HepG2 (cell line): ENCODE measurements around the gene LRTM2. TPM values are rescaled to one million over a fixed set of nuclear protein-coding genes. Genes with fewer than 3 reads are reported as not detected.

Source experiments
- ATAC-seq: fragments of 200-7000 bp; cut with Tn5 transposase; 3 replicates; pipeline ENCODE4 v1.9.1; 2020; ENCODE audit warnings: mild to moderate bottlenecking, moderate library complexity
- BruUV-seq: library from RNA; stranded (reverse); fragments of 400-500 nt; replicated peaks from 2 replicates; lab custom pipeline; 2021; lab: Mats Ljungman, UMichigan
- CTCF ChIA-PET: fragments of 300-600 bp; formaldehyde crosslinking; extraction: SDS; loops from one replicate; lab custom pipeline; 2021; ENCODE audit warnings: low total read pairs, inconsistent platforms, low intra/inter-chr PET ratio; lab: Yijun Ruan, JAX
- POLR2A ChIA-PET: fragments of 350-600 bp; sonication (Branson Sonifier 250); formaldehyde crosslinking; loops from one replicate; lab custom pipeline; 2020; ENCODE audit warnings: antibody characterized with exemption, inconsistent platforms; lab: Yijun Ruan, JAX
- DNase-seq: peaks from one replicate; pipeline ENCODE4 v3.0.0-alpha.2; 2015; ENCODE audit warnings: low spot score
- FAIRE-seq: peaks from 3 replicates; lab custom pipeline; 2011; peaks lifted over from hg19 to GRCh38; lab: Jason Lieb, UNC
- H2AFZ ChIP-seq: one replicate; pipeline ENCODE4 v1.6.1; 2011; ENCODE audit warnings: low read length, inconsistent platforms
- H3K27ac ChIP-seq: fragments of 300-600 bp; 3 replicates; pipeline ENCODE4 v1.8.0; 2011; ENCODE audit warnings: mixed run types, mild to moderate bottlenecking, mixed read lengths, low read length, inconsistent platforms; ENCODE audit not compliant: insufficient read depth; ENCODE audit errors: extremely low read length
- H3K27me3 ChIP-seq, 2 experiments: fragments of 200-600 bp in 1 of 2; 2 replicates in 1 of 2; 3 replicates in 1 of 2; pipeline versions ENCODE4 v1.6.0 to v1.8.0; 2011; ENCODE audit warnings: low read length in 2 of 2, mild to moderate bottlenecking in 2 of 2, moderate library complexity in 2 of 2, inconsistent platforms in 1 of 2; ENCODE audit not compliant: insufficient read depth in 2 of 2, control insufficient read depth in 1 of 2
- H3K36me3 ChIP-seq, 2 experiments: fragments of 200-600 bp in 1 of 2; replicated peaks in 1 of 2; 2 replicates in 1 of 2; 3 replicates in 1 of 2; pipeline versions ENCODE4 v1.5.1 to v1.8.0; 2011; ENCODE audit warnings: low read length in 2 of 2, inconsistent platforms in 1 of 2; ENCODE audit not compliant: insufficient read depth in 2 of 2, control insufficient read depth in 1 of 2
- H3K4me1 ChIP-seq: 2 replicates; pipeline ENCODE4 v1.5.1; 2012; ENCODE audit warnings: low read length, inconsistent platforms; ENCODE audit not compliant: insufficient read depth
- H3K4me2 ChIP-seq: 2 replicates; pipeline ENCODE4 v1.6.0; 2011; ENCODE audit warnings: low read depth, low read length, inconsistent platforms
- H3K4me3 ChIP-seq, 3 experiments: fragments of 200-600 bp in 1 of 3; sonication (generic), shearing (Covaris generic) in 1 of 3; replicated peaks in 1 of 3; 2 replicates each; pipeline ENCODE4 v1.5.1; 2011 to 2016; ENCODE audit warnings: low read length in 3 of 3, inconsistent platforms in 2 of 3, low read depth in 2 of 3, mild to moderate bottlenecking in 2 of 3, control low read depth in 1 of 3, mixed read lengths in 1 of 3; ENCODE audit not compliant: insufficient read depth in 1 of 3
- H3K79me2 ChIP-seq: one replicate; pipeline ENCODE4 v1.6.1; 2011; ENCODE audit warnings: low read length, inconsistent platforms; ENCODE audit not compliant: insufficient read depth
- H3K9ac ChIP-seq: 2 replicates; pipeline ENCODE4 v1.6.0; 2011; ENCODE audit warnings: mild to moderate bottlenecking, low read depth, low read length, inconsistent platforms; ENCODE audit not compliant: insufficient read depth
- H3K9me3 ChIP-seq: 2 replicates; pipeline ENCODE4 v1.5.1; 2012; ENCODE audit warnings: mild to moderate bottlenecking, low read length
- H4K20me1 ChIP-seq: 2 replicates; pipeline ENCODE4 v1.6.0; 2011; ENCODE audit warnings: inconsistent platforms, mild to moderate bottlenecking, low read length, moderate library complexity; ENCODE audit not compliant: insufficient read depth
- ETV5 ChIP-seq: IDR thresholded peaks from 2 replicates; pipeline ENCODE4 v1.6.1; 2018; ENCODE audit warnings: missing biosample characterization, missing genetic modification reagents, inconsistent platforms, borderline replicate concordance
- FLYWCH1 ChIP-seq: sonication (generic); formaldehyde crosslinking; IDR thresholded peaks from 2 replicates; pipeline ENCODE4 v1.8.1; 2023; ENCODE audit warnings: mild to moderate bottlenecking, missing genetic modification reagents
- KLF12 ChIP-seq: sonication (generic); formaldehyde crosslinking; IDR thresholded peaks from 2 replicates; pipeline ENCODE4 v1.4.0; 2020; ENCODE audit warnings: missing genetic modification reagents, borderline replicate concordance
- NAIF1 ChIP-seq: sonication (generic); formaldehyde crosslinking; IDR thresholded peaks from 2 replicates; pipeline ENCODE4 v1.5.0; 2020; ENCODE audit warnings: mild to moderate bottlenecking, missing genetic modification reagents, borderline replicate concordance
- NONO ChIP-seq, 2 experiments: fragments of 450-650 bp in 1 of 2; sonication (generic) in 1 of 2; formaldehyde crosslinking in 1 of 2; IDR thresholded peaks in 1 of 2; conservative IDR thresholded peaks in 1 of 2; 2 replicates each; pipeline versions ENCODE4 v1.6.1 to v1.8.0; 2017 to 2022; ENCODE audit warnings: mild to moderate bottlenecking in 1 of 2, missing genetic modification reagents in 1 of 2, moderate library complexity in 1 of 2
- PAWR ChIP-seq: sonication (generic); formaldehyde crosslinking; IDR thresholded peaks from 2 replicates; pipeline ENCODE4 v1.4.0; 2020; ENCODE audit warnings: missing genetic modification reagents, mild to moderate bottlenecking, borderline replicate concordance
- SKI ChIP-seq: fragments of 450-650 bp; IDR thresholded peaks from one replicate; pipeline ENCODE4 v1.6.1; 2018; ENCODE audit warnings: mild to moderate bottlenecking; ENCODE audit not compliant: partially characterized antibody
- ZFP36 ChIP-seq: fragments of 150-350 bp; IDR thresholded peaks from 2 replicates; pipeline ENCODE4 v1.6.1; 2018; ENCODE audit warnings: borderline replicate concordance, low read length, low read depth; ENCODE audit not compliant: partially characterized antibody
- WGBS: methylation state at CpG from one replicate; pipeline ENCODE4 v1.1.6; 2017; ENCODE audit warnings: low lambda C conversion rate; 5-methylcytosine and 5-hydroxymethylcytosine counted together
- in situ Hi-C: cut with HindIII; loops from 2 replicates; pipeline ENCODE4 v1.10.0; 2017; ENCODE audit warnings: low pct_unique_long_range_greater_than_20kb; ENCODE audit not compliant: extremely low pct_ligation_motif_present
- intact Hi-C: fragments of 100-400 bp; cut with micrococcal nuclease; formaldehyde crosslinking; loops from one replicate; pipeline ENCODE4 v1.10.0; 2022; ENCODE audit not compliant: unreplicated experiment
- polyA plus RNA-seq, 8 experiments: library from polyadenylated mRNA; depleted of rRNA in 3 of 8; stranded (reverse) in 7 of 8; unstranded in 1 of 8; fragments of >200 nt; fragmentation: Illumina TruSeq in 4 of 8; extraction: Trizol in 4 of 8; gene quantifications; 2 replicates each; pipeline versions ENCODE4 v1.2.1 to v1.2.3, GENCODE V29; 2011 to 2016; ENCODE audit warnings: low read depth in 4 of 8, missing spikeins in 1 of 8, mixed read lengths in 1 of 8; ENCODE audit not compliant: insufficient read depth in 1 of 8
- total RNA-seq, 5 experiments: library from RNA; depleted of rRNA; stranded (reverse); fragments of >200 nt; fragmentation: Illumina TruSeq; extraction: Trizol; gene quantifications; 2 replicates each; pipeline ENCODE4 v1.2.3, GENCODE V29; 2016; ENCODE audit warnings: low read depth in 1 of 5
- TF ChIP-seq, protein P1 (sequence below): sonication (generic); formaldehyde crosslinking; IDR thresholded peaks from 2 replicates; pipeline ENCODE4 v1.5.0; 2020; ENCODE audit warnings: missing genetic modification reagents
- TF ChIP-seq, protein P2 (sequence below): IDR thresholded peaks from 2 replicates; pipeline ENCODE4 v1.6.1; 2012; ENCODE audit warnings: inconsistent platforms
- TF ChIP-seq, protein P3 (sequence below): sonication (generic); formaldehyde crosslinking; IDR thresholded peaks from 2 replicates; pipeline ENCODE4 v1.5.1; 2020; ENCODE audit warnings: mild to moderate bottlenecking, missing genetic modification reagents, borderline replicate concordance
- TF ChIP-seq, protein P4 (sequence below): sonication (generic); formaldehyde crosslinking; IDR thresholded peaks from 2 replicates; pipeline ENCODE4 v1.4.0; 2020; ENCODE audit warnings: mild to moderate bottlenecking, low read depth, missing genetic modification reagents
- TF ChIP-seq, protein P5 (sequence below): sonication (generic); formaldehyde crosslinking; IDR thresholded peaks from 2 replicates; pipeline ENCODE4 v1.5.1; 2020; ENCODE audit warnings: mild to moderate bottlenecking, missing genetic modification reagents, moderate library complexity

Gene LRTM2
- total and polyA plus RNA-seq, 2 of the 13 experiments (the other 11 are each of a cell fraction or from before 2014, with no cell fraction given) = 0.09 TPM; not detected in 1

DNA sequence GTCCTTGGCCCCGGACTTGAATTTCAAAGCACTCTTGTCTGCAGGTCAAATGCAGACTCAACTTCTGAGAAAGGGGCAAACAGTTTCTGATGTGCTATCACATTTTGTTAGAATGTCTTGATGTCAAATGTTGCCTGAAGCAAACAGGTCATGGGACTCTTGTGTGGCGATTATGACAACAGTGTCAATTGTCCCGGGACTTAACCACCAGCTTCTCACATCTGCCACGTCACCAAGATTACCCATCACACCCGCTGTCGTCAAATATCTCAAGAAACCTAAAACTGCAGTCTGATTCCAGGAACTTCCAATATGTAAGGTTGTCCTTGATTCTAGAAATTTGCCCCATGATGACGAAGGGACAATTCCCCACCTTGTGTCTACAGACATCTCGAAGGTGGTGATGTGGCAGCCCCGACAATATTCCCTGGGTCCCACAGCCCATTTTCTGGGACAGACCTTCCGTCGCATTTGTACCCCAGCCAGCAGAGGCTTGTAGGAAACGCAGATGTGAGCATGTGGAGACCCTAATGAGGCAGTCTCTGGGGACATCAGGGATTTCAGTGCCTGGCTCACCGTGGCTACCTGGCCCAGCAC lies 21.3 kb downstream of the LRTM2 start:
- ChIA-PET POLR2A (no interaction called here), CTCF (no interaction called here)
- Histone ChIP-seq H2AFZ (no peak overlapping the region), H3K9me3 (no peaks in the 10 kb centered on the region), H3K4me2 (no peak overlapping the region), H3K4me3 (no peak overlapping the region), H4K20me1 (no peaks in the 10 kb centered on the region), H3K9ac (no peak overlapping the region), H3K79me2 (no peaks in the 10 kb centered on the region), H3K27ac (no peak overlapping the region), H3K4me1 (peaks cover 49% of the 10 kb centered on the region), H3K36me3 (no peaks in the 10 kb centered on the region), H3K27me3 (peaks cover 7 to 29% of the 10 kb centered on the region in 2 experiments)
- no TSS peak for BruUV-seq
- DNase-seq (no peak), ATAC-seq (no peak), FAIRE-seq (no peak)
- intact Hi-C loops = loop anchor here (1.0 kb wide), 1 partner anchor 19 kb away; no protein-coding TSS in a partner anchor
- in situ Hi-C loops = no loop called here
- WGBS = 79% methylated on average over 12 of the region's 13 CpGs
- TF ChIP-seq, protein P1, sequence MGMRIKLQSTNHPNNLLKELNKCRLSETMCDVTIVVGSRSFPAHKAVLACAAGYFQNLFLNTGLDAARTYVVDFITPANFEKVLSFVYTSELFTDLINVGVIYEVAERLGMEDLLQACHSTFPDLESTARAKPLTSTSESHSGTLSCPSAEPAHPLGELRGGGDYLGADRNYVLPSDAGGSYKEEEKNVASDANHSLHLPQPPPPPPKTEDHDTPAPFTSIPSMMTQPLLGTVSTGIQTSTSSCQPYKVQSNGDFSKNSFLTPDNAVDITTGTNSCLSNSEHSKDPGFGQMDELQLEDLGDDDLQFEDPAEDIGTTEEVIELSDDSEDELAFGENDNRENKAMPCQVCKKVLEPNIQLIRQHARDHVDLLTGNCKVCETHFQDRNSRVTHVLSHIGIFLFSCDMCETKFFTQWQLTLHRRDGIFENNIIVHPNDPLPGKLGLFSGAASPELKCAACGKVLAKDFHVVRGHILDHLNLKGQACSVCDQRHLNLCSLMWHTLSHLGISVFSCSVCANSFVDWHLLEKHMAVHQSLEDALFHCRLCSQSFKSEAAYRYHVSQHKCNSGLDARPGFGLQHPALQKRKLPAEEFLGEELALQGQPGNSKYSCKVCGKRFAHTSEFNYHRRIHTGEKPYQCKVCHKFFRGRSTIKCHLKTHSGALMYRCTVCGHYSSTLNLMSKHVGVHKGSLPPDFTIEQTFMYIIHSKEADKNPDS (CRISPR knock-in tag) = no peak
- TF ChIP-seq NAIF1 (CRISPR knock-in tag) = no peak
- TF ChIP-seq SKI = no peak
- TF ChIP-seq, protein P2, sequence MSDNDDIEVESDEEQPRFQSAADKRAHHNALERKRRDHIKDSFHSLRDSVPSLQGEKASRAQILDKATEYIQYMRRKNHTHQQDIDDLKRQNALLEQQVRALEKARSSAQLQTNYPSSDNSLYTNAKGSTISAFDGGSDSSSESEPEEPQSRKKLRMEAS = no peak
- TF ChIP-seq ZFP36 = no peak
- TF ChIP-seq ETV5 = no peak
- TF ChIP-seq NONO (IDR thresholded peaks at IDR 0.05) = no peak
- no peak for TF ChIP-seq NONO (CRISPR knock-in tag; conservative IDR thresholded peaks at IDR 0.05)
- TF ChIP-seq, protein P3, sequence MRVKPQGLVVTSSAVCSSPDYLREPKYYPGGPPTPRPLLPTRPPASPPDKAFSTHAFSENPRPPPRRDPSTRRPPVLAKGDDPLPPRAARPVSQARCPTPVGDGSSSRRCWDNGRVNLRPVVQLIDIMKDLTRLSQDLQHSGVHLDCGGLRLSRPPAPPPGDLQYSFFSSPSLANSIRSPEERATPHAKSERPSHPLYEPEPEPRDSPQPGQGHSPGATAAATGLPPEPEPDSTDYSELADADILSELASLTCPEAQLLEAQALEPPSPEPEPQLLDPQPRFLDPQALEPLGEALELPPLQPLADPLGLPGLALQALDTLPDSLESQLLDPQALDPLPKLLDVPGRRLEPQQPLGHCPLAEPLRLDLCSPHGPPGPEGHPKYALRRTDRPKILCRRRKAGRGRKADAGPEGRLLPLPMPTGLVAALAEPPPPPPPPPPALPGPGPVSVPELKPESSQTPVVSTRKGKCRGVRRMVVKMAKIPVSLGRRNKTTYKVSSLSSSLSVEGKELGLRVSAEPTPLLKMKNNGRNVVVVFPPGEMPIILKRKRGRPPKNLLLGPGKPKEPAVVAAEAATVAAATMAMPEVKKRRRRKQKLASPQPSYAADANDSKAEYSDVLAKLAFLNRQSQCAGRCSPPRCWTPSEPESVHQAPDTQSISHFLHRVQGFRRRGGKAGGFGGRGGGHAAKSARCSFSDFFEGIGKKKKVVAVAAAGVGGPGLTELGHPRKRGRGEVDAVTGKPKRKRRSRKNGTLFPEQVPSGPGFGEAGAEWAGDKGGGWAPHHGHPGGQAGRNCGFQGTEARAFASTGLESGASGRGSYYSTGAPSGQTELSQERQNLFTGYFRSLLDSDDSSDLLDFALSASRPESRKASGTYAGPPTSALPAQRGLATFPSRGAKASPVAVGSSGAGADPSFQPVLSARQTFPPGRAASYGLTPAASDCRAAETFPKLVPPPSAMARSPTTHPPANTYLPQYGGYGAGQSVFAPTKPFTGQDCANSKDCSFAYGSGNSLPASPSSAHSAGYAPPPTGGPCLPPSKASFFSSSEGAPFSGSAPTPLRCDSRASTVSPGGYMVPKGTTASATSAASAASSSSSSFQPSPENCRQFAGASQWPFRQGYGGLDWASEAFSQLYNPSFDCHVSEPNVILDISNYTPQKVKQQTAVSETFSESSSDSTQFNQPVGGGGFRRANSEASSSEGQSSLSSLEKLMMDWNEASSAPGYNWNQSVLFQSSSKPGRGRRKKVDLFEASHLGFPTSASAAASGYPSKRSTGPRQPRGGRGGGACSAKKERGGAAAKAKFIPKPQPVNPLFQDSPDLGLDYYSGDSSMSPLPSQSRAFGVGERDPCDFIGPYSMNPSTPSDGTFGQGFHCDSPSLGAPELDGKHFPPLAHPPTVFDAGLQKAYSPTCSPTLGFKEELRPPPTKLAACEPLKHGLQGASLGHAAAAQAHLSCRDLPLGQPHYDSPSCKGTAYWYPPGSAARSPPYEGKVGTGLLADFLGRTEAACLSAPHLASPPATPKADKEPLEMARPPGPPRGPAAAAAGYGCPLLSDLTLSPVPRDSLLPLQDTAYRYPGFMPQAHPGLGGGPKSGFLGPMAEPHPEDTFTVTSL = no peak
- TF ChIP-seq, protein P4, sequence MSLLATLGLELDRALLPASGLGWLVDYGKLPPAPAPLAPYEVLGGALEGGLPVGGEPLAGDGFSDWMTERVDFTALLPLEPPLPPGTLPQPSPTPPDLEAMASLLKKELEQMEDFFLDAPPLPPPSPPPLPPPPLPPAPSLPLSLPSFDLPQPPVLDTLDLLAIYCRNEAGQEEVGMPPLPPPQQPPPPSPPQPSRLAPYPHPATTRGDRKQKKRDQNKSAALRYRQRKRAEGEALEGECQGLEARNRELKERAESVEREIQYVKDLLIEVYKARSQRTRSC (CRISPR knock-in tag) = no peak
- TF ChIP-seq KLF12 (CRISPR knock-in tag) = no peak
- no peak for TF ChIP-seq PAWR
- TF ChIP-seq, protein P5, sequence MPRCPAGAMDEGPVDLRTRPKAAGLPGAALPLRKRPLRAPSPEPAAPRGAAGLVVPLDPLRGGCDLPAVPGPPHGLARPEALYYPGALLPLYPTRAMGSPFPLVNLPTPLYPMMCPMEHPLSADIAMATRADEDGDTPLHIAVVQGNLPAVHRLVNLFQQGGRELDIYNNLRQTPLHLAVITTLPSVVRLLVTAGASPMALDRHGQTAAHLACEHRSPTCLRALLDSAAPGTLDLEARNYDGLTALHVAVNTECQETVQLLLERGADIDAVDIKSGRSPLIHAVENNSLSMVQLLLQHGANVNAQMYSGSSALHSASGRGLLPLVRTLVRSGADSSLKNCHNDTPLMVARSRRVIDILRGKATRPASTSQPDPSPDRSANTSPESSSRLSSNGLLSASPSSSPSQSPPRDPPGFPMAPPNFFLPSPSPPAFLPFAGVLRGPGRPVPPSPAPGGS (CRISPR knock-in tag) = no peak
- TF ChIP-seq FLYWCH1 = no peak
